ENCODE data around the gene KIF20B. TPM values are rescaled to one million over a fixed set of nuclear protein-coding genes. Genes with fewer than 3 reads are reported as not detected.

The KIF20B gene
- total and polyA plus RNA-seq, 2 of the 13 experiments (the other 11 are each of a cell fraction or from before 2014, with no cell fraction given): 3.5 to 38.6 TPM

- TF ChIP-seq RBM22 (optimal IDR thresholded peaks at IDR 0.05; ENCODE audit: low read length): no peak
- no peak for TF ChIP-seq MLXIP (CRISPR knock-in tag; IDR thresholded peaks at IDR 0.05; ENCODE audit: borderline replicate concordance)
- no peak for TF ChIP-seq ZNF281 (CRISPR knock-in tag; IDR thresholded peaks at IDR 0.05; ENCODE audit: borderline replicate concordance)
Observed at GRCh38 chr10:89665302-89665701, 36.1 kb upstream of the KIF20B start (continued).

- Histone ChIP-seq H3K4me1 (ENCODE audit: insufficient read depth, low read length) (peaks cover 34% of the 10 kb centered on the region), H3K4me2 (ENCODE audit: low read depth, low read length) (no peak overlapping the region), H2AFZ (ENCODE audit: low read length) (no peak overlapping the region), H3K27me3 (ENCODE audit: control insufficient read depth in 1 of 2, insufficient read depth in 2 of 2, low read length in 2 of 2) (no peaks in the 10 kb centered on the region), H3K4me3 (replicated peaks in 1 of 3; ENCODE audit: insufficient read depth in 1 of 3, low read depth in 2 of 3, low read length in 3 of 3) (no peak overlapping the region), H3K9me3 (ENCODE audit: low read length) (no peaks in the 10 kb centered on the region), H3K79me2 (ENCODE audit: insufficient read depth, low read length) (no peaks in the 10 kb centered on the region), H3K27ac (ENCODE audit: extremely low read length, insufficient read depth, low read length) (no peak overlapping the region), H4K20me1 (ENCODE audit: insufficient read depth, low read length) (no peaks in the 10 kb centered on the region), H3K9ac (ENCODE audit: insufficient read depth, low read depth, low read length) (no peak overlapping the region), H3K36me3 (replicated peaks in 1 of 2; ENCODE audit: control insufficient read depth in 1 of 2, insufficient read depth in 2 of 2, low read length in 2 of 2) (no peaks in the 10 kb centered on the region)
- in situ Hi-C loops (cut with HindIII; ENCODE audit: extremely low pct_ligation_motif_present, low pct_unique_long_range_greater_than_20kb): no loop called here
- FAIRE-seq (no peak), ATAC-seq (no peak), DNase-seq (ENCODE audit: low spot score) (no peak)
- WGBS (ENCODE audit: low lambda C conversion rate): 95% methylated on average over 1 of the region's 1 CpG
- ChIA-PET POLR2A (interaction anchor here (1.5 kb wide), 1 partner anchor 22 kb away, joined by 4 read pairs; no protein-coding TSS in a partner anchor), CTCF (ENCODE audit: low intra/inter-chr PET ratio, low total read pairs) (no interaction called here)
- BruUV-seq (replicated peaks): no TSS peak
- no peak for TF ChIP-seq ZNF331 (CRISPR knock-in tag; IDR thresholded peaks at IDR 0.05)
- no peak for TF ChIP-seq NR2C2 (CRISPR knock-in tag; IDR thresholded peaks at IDR 0.05; ENCODE audit: borderline replicate concordance)
- no peak for TF ChIP-seq ZSCAN9 (CRISPR knock-in tag; IDR thresholded peaks at IDR 0.05; ENCODE audit: borderline replicate concordance)
- TF ChIP-seq ZBTB10 (CRISPR knock-in tag; IDR thresholded peaks at IDR 0.05; ENCODE audit: borderline replicate concordance): no peak
- TF ChIP-seq ARNT2 (CRISPR knock-in tag; IDR thresholded peaks at IDR 0.05; ENCODE audit: low read depth): no peak
- no peak for TF ChIP-seq GATAD2A (CRISPR knock-in tag; IDR thresholded peaks at IDR 0.05)
- TF ChIP-seq MEF2D (CRISPR knock-in tag; IDR thresholded peaks at IDR 0.05): no peak
- intact Hi-C loops (cut with micrococcal nuclease; ENCODE audit: unreplicated experiment): no loop called here
Observed at GRCh38 chr10:89666138-89666537, 35.3 kb upstream of the KIF20B start.
